H9 (cell line): Measurements from ENCODE around the gene MIGA2. TPM values are rescaled to one million over a fixed set of nuclear protein-coding genes. Genes with fewer than 3 reads are reported as not detected.
A peak's percentile ranks its signal among the peaks of the same experiment; 100 is the strongest.

Source experiments
- DNase-seq: peaks from one replicate; pipeline ENCODE4 v3.0.0-alpha.2; 2017
- H2AFZ ChIP-seq: one replicate; pipeline ENCODE4 v1.6.1; 2013; ENCODE audit warnings: mild to moderate bottlenecking, low read length, control low read depth, moderate library complexity
- H2AK5ac ChIP-seq: 2 replicates; pipeline ENCODE4 v1.6.1; 2013; ENCODE audit warnings: low read length, control low read depth, mixed read lengths; ENCODE audit not compliant: insufficient read length
- H2BK120ac ChIP-seq: one replicate; pipeline ENCODE4 v1.6.1; 2013; ENCODE audit warnings: low read depth, mild to moderate bottlenecking, low read length, control low read depth, inconsistent platforms; ENCODE audit not compliant: poor library complexity, severe bottlenecking
- H2BK12ac ChIP-seq: 2 replicates; pipeline ENCODE4 v1.6.1; 2013; ENCODE audit warnings: low read length, control low read depth, mixed read lengths, low read depth; ENCODE audit not compliant: insufficient read length
- H2BK15ac ChIP-seq: 2 replicates; pipeline ENCODE4 v1.6.1; 2013; ENCODE audit warnings: low read depth, low read length, control low read depth
- H2BK20ac ChIP-seq: one replicate; pipeline ENCODE4 v1.6.1; 2013; ENCODE audit warnings: low read depth, mild to moderate bottlenecking, low read length, control low read depth, inconsistent platforms; ENCODE audit not compliant: poor library complexity, severe bottlenecking
- H2BK5ac ChIP-seq: 2 replicates; pipeline ENCODE4 v1.6.1; 2013; ENCODE audit warnings: low read length, control low read depth, mixed read lengths; ENCODE audit not compliant: insufficient read length
- H3K14ac ChIP-seq: 2 replicates; pipeline ENCODE4 v1.6.1; 2013; ENCODE audit warnings: low read length, control low read depth; ENCODE audit not compliant: insufficient read depth
- H3K18ac ChIP-seq: 2 replicates; pipeline ENCODE4 v1.6.1; 2013; ENCODE audit warnings: low read depth, mild to moderate bottlenecking, mixed read lengths, low read length, control low read depth; ENCODE audit not compliant: insufficient read length
- H3K23ac ChIP-seq: 2 replicates; pipeline ENCODE4 v1.6.1; 2013; ENCODE audit warnings: low read length, control low read depth, mixed read lengths, low read depth; ENCODE audit not compliant: insufficient read length
- H3K23me2 ChIP-seq: 2 replicates; pipeline ENCODE4 v1.6.1; 2013; ENCODE audit warnings: low read depth, mild to moderate bottlenecking, mixed read lengths, low read length, control low read depth; ENCODE audit not compliant: insufficient read length, poor library complexity, severe bottlenecking
- H3K27ac ChIP-seq: 2 replicates; pipeline ENCODE4 v1.5.1; 2013; ENCODE audit warnings: low read length, control low read depth, mixed read lengths, low read depth; ENCODE audit not compliant: insufficient read length
- H3K27me3 ChIP-seq: 2 replicates; pipeline ENCODE4 v1.6.1; 2013; ENCODE audit warnings: low read length, control low read depth, inconsistent platforms; ENCODE audit not compliant: insufficient read depth
- H3K4ac ChIP-seq: 2 replicates; pipeline ENCODE4 v1.6.1; 2013; ENCODE audit warnings: low read depth, mild to moderate bottlenecking, control low read depth, inconsistent platforms, low read length, moderate library complexity
- H3K4me1 ChIP-seq: 2 replicates; pipeline ENCODE4 v1.6.1; 2013; ENCODE audit warnings: low read length, control low read depth, inconsistent platforms; ENCODE audit not compliant: insufficient read depth
- H3K4me2 ChIP-seq: 2 replicates; pipeline ENCODE4 v1.6.1; 2013; ENCODE audit warnings: low read length, control low read depth, mixed read lengths; ENCODE audit not compliant: insufficient read length, insufficient read depth
- H3K56ac ChIP-seq: 2 replicates; pipeline ENCODE4 v1.6.1; 2013; ENCODE audit warnings: low read depth, mild to moderate bottlenecking, mixed read lengths, low read length, control low read depth; ENCODE audit not compliant: insufficient read length
- H3K79me1 ChIP-seq: 2 replicates; pipeline ENCODE4 v1.6.1; 2013; ENCODE audit warnings: low read depth, mild to moderate bottlenecking, moderate library complexity, low read length, control low read depth, inconsistent platforms; ENCODE audit not compliant: insufficient read depth, poor library complexity, severe bottlenecking
- H3K79me2 ChIP-seq: 2 replicates; pipeline ENCODE4 v1.6.1; 2013; ENCODE audit warnings: low read length, control low read depth, inconsistent platforms; ENCODE audit not compliant: insufficient read depth
- H3K9ac ChIP-seq: 2 replicates; pipeline ENCODE4 v1.6.1; 2013; ENCODE audit warnings: low read length, control low read depth, mixed read lengths; ENCODE audit not compliant: insufficient read length; ENCODE audit errors: extremely low read depth
- H3K9me3 ChIP-seq: one replicate; pipeline ENCODE4 v1.6.1; 2013; ENCODE audit warnings: low read depth, low read length, inconsistent platforms; ENCODE audit not compliant: control insufficient read depth
- H3T11ph ChIP-seq: one replicate; pipeline ENCODE4 v1.6.1; 2013; ENCODE audit warnings: mild to moderate bottlenecking, low read length, control low read depth, inconsistent platforms
- H4K20me1 ChIP-seq: one replicate; pipeline ENCODE4 v1.6.1; 2013; ENCODE audit not compliant: control insufficient read depth, insufficient read length, insufficient read depth
- H4K5ac ChIP-seq: 2 replicates; pipeline ENCODE4 v1.6.1; 2013; ENCODE audit warnings: low read depth, mild to moderate bottlenecking, mixed read lengths, low read length, control low read depth; ENCODE audit not compliant: insufficient read length
- H4K8ac ChIP-seq: replicated peaks from 2 replicates; pipeline ENCODE4 v1.6.1; 2013; ENCODE audit warnings: low read length, control low read depth, mixed read lengths, low read depth; ENCODE audit not compliant: insufficient read length
- H4K91ac ChIP-seq: 2 replicates; pipeline ENCODE4 v1.6.1; 2013; ENCODE audit warnings: low read depth, mild to moderate bottlenecking, moderate library complexity, mixed read lengths, low read length, control low read depth; ENCODE audit not compliant: insufficient read length
- H3K27ac Mint-ChIP-seq, 3 experiments: 2 replicates in 2 of 3; 3 replicates in 1 of 3; pipeline ENCODE4 v1.8.0; 2020 to 2021; ENCODE audit warnings: mixed read lengths in 3 of 3, mild to moderate bottlenecking in 1 of 3, moderate library complexity in 1 of 3
- H3K27me3 Mint-ChIP-seq: 2 replicates; pipeline ENCODE4 v1.8.0; 2021; ENCODE audit warnings: low read depth, mild to moderate bottlenecking, moderate library complexity, mixed read lengths
- H3K36me3 Mint-ChIP-seq, 3 experiments: 2 replicates in 2 of 3; 3 replicates in 1 of 3; pipeline ENCODE4 v1.8.0; 2020 to 2021; ENCODE audit warnings: low read depth in 3 of 3, mixed read lengths in 3 of 3; ENCODE audit not compliant: insufficient read depth in 1 of 3
- H3K4me1 Mint-ChIP-seq, 2 experiments: 2 replicates each; pipeline ENCODE4 v1.8.0; 2020; ENCODE audit warnings: mixed read lengths in 2 of 2
- H3K4me3 Mint-ChIP-seq, 2 experiments: 2 replicates in 1 of 2; 3 replicates in 1 of 2; pipeline ENCODE4 v1.8.0; 2020 to 2021; ENCODE audit warnings: mild to moderate bottlenecking in 2 of 2, mixed read lengths in 2 of 2, moderate library complexity in 1 of 2
- H3K9me3 Mint-ChIP-seq, 2 experiments: 2 replicates in 1 of 2; 3 replicates in 1 of 2; pipeline ENCODE4 v1.8.0; 2020; ENCODE audit warnings: mild to moderate bottlenecking in 2 of 2, mixed read lengths in 2 of 2, moderate library complexity in 1 of 2
- CTCF ChIP-seq: fragments of 200-600 bp; sonication (generic); conservative IDR thresholded peaks from 3 replicates; pipeline ENCODE4 v1.8.0; 2021; ENCODE audit warnings: antibody characterized with exemption, mild to moderate bottlenecking
- WGBS: extraction: QIAGEN DNeasy Blood & Tissue Kit; methylation state at CpG from one replicate; pipeline ENCODE4 v1.1.7; 2013; ENCODE audit warnings: missing lambda C conversion rate, low lambda C conversion rate, mixed read lengths; ENCODE audit not compliant: insufficient read length; ENCODE audit errors: extremely low coverage; 5-methylcytosine and 5-hydroxymethylcytosine counted together
- total RNA-seq: library from RNA; stranded (reverse); gene quantifications from 2 replicates; pipeline ENCODE4 v1.2.1, GENCODE V29; 2021

Gene MIGA2
- total RNA-seq, 1 experiment from 2014 or later, result 37.8 TPM

- Histone ChIP-seq H3K23ac (no peak overlapping the region), H3K9ac (no peak overlapping the region), H3K79me2 (peaks cover 6% of the 10 kb centered on the region; the same call in 1 of the 2 replicates), H4K5ac (no peak overlapping the region), H2BK15ac (no peak overlapping the region), H2BK20ac (no peak overlapping the region), H2BK12ac (no peak overlapping the region), H3K9me3 (no peaks in the 10 kb centered on the region), H3K4me1 (no peaks in the 10 kb centered on the region; the same call in 1 of the 2 replicates), H4K20me1 (peaks cover 2% of the 10 kb centered on the region), H4K91ac (no peak overlapping the region), H3K4ac (no peak overlapping the region), H3K27ac (no peak overlapping the region), H3K23me2 (peaks cover 12% of the 10 kb centered on the region), H3K14ac (no peak overlapping the region), H2AFZ (no peak overlapping the region), H4K8ac (no peak overlapping the region), H3K79me1 (peaks cover 2% of the 10 kb centered on the region), H3K56ac (no peak overlapping the region), H3K27me3 (no peaks in the 10 kb centered on the region), H2BK5ac (no peak overlapping the region), H3K18ac (no peak overlapping the region), H3T11ph (no peak overlapping the region), H2BK120ac (no peak overlapping the region), H2AK5ac (no peak overlapping the region), H3K4me2 (no peak overlapping the region)
- no peak for DNase-seq
- Mint-ChIP-seq H3K9me3 (no peaks in the 10 kb centered on the region), H3K27me3 (peaks cover 3% of the 10 kb centered on the region; the same call in 1 of the 2 replicates), H3K36me3 (no peaks in the 10 kb centered on the region; a peak in 1 of 7 replicates), H3K27ac (peak overlapping the region; percentile 35 to 65 (median 53); a peak in 2 of 7 replicates), H3K4me1 (peaks cover 3 to 17% of the 10 kb centered on the region in 2 experiments), H3K4me3 (peak overlapping the region; percentile 88 to 95)
- no peak for TF ChIP-seq CTCF
- WGBS, result no CpG with 5 or more reads among the region's 18 CpGs
Measured at GRCh38 chr9:129078691-129079503, 42.5 kb downstream of the MIGA2 start.
